ENCODE measurements around the gene C2CD2. TPM values are rescaled to one million over a fixed set of nuclear protein-coding genes. Genes with fewer than 3 reads are reported as not detected.

Gene C2CD2
- total RNA-seq, 1 experiment from 2014 or later, result 12.6 TPM

GRCh38 chr21:41970106-41970391 is 16.2 kb upstream of the C2CD2 start:
- ChIA-PET POLR2A (no interaction called here), CTCF (no interaction called here)
- Histone ChIP-seq H3K36me3 (ENCODE audit: control insufficient read depth, insufficient read depth, low read length) (no peaks in the 10 kb centered on the region), H3K4me3 (ENCODE audit: low read depth, low read length) (no peak overlapping the region), H3K27me3 (replicated peaks; ENCODE audit: control insufficient read depth, insufficient read depth, low read length) (no peaks in the 10 kb centered on the region), H3K9me3 (no peaks in the 10 kb centered on the region), H3K4me1 (no peaks in the 10 kb centered on the region)
- intact Hi-C loops (cut with micrococcal nuclease; ENCODE audit: unreplicated experiment), result no loop called here
- DNase-seq, result no peak
- Mint-ChIP-seq H3K4me1 (ENCODE audit: low read depth, unreplicated experiment) (no peaks in the 10 kb centered on the region), H3K4me3 (ENCODE audit: unreplicated experiment) (no peak overlapping the region), H3K36me3 (ENCODE audit: insufficient read depth, unreplicated experiment) (no peaks in the 10 kb centered on the region), H3K27ac (ENCODE audit: unreplicated experiment) (no peak overlapping the region), H3K9me3 (ENCODE audit: unreplicated experiment) (no peaks in the 10 kb centered on the region), H3K27me3 (ENCODE audit: insufficient read depth, unreplicated experiment) (no peaks in the 10 kb centered on the region)
- TF ChIP-seq CTCF (IDR thresholded peaks at IDR 0.05; ENCODE audit: insufficient read depth in 1 of 2, low read depth in 1 of 2, low read length in 1 of 2, severe bottlenecking in 1 of 2, unreplicated experiment in 1 of 2), result no peak
- BruUV-seq (replicated peaks), result no TSS peak

- Histone ChIP-seq H3K4me1 (no peaks in the 10 kb centered on the region), H3K36me3 (ENCODE audit: control insufficient read depth, insufficient read depth, low read length) (no peaks in the 10 kb centered on the region), H3K9me3 (no peaks in the 10 kb centered on the region), H3K4me3 (ENCODE audit: low read depth, low read length) (no peak overlapping the region), H3K27me3 (replicated peaks; ENCODE audit: control insufficient read depth, insufficient read depth, low read length) (no peaks in the 10 kb centered on the region)
- no peaks in the 10 kb centered on the region for H3K36me3 Mint-ChIP-seq (ENCODE audit: insufficient read depth, unreplicated experiment)
- TF ChIP-seq CTCF (IDR thresholded peaks at IDR 0.05; ENCODE audit: insufficient read depth in 1 of 2, low read depth in 1 of 2, low read length in 1 of 2, severe bottlenecking in 1 of 2, unreplicated experiment in 1 of 2), result no peak
- intact Hi-C loops (cut with micrococcal nuclease; ENCODE audit: unreplicated experiment), result no loop called here
- H3K27me3 Mint-ChIP-seq (ENCODE audit: insufficient read depth, unreplicated experiment), result no peaks in the 10 kb centered on the region
- no peaks in the 10 kb centered on the region for H3K9me3 Mint-ChIP-seq (ENCODE audit: unreplicated experiment)
- no peaks in the 10 kb centered on the region for H3K4me1 Mint-ChIP-seq (ENCODE audit: low read depth, unreplicated experiment)
- no peak overlapping the region for H3K27ac Mint-ChIP-seq (ENCODE audit: unreplicated experiment)
- CTCF ChIA-PET, result no interaction called here
- no peak overlapping the region for H3K4me3 Mint-ChIP-seq (ENCODE audit: unreplicated experiment)
- no peak for DNase-seq
- no TSS peak for BruUV-seq (replicated peaks)
- POLR2A ChIA-PET, result no interaction called here
Observed at GRCh38 chr21:41967708-41968107, 13.9 kb upstream of the C2CD2 start.

GRCh38 chr21:41966872-41967621 is 13.2 kb upstream of the C2CD2 start:
- BruUV-seq (replicated peaks), result no TSS peak
- Histone ChIP-seq H3K4me3 (ENCODE audit: low read depth, low read length) (no peak overlapping the region), H3K36me3 (ENCODE audit: control insufficient read depth, insufficient read depth, low read length) (no peaks in the 10 kb centered on the region), H3K4me1 (no peaks in the 10 kb centered on the region), H3K9me3 (no peaks in the 10 kb centered on the region), H3K27me3 (replicated peaks; ENCODE audit: control insufficient read depth, insufficient read depth, low read length) (no peaks in the 10 kb centered on the region)
- TF ChIP-seq CTCF (IDR thresholded peaks at IDR 0.05; ENCODE audit: insufficient read depth in 1 of 2, low read depth in 1 of 2, low read length in 1 of 2, severe bottlenecking in 1 of 2, unreplicated experiment in 1 of 2), result no peak
- no peaks in the 10 kb centered on the region for H3K27me3 Mint-ChIP-seq (ENCODE audit: insufficient read depth, unreplicated experiment)
- H3K4me3 Mint-ChIP-seq (ENCODE audit: unreplicated experiment), result no peak overlapping the region
- ChIA-PET POLR2A (no interaction called here), CTCF (no interaction called here)
- H3K27ac Mint-ChIP-seq (ENCODE audit: unreplicated experiment), result no peak overlapping the region
- no peaks in the 10 kb centered on the region for H3K36me3 Mint-ChIP-seq (ENCODE audit: insufficient read depth, unreplicated experiment)
- no peaks in the 10 kb centered on the region for H3K9me3 Mint-ChIP-seq (ENCODE audit: unreplicated experiment)
- intact Hi-C loops (cut with micrococcal nuclease; ENCODE audit: unreplicated experiment), result no loop called here
- no peaks in the 10 kb centered on the region for H3K4me1 Mint-ChIP-seq (ENCODE audit: low read depth, unreplicated experiment)
- no peak for DNase-seq

Data from Caco-2 (cell line).